Right atrium auricular region (tissue), 2 donors: ENCODE measurements around the gene UFSP1. TPM values are rescaled to one million over a fixed set of nuclear protein-coding genes. Genes with fewer than 3 reads are reported as not detected.

ENCODE experiments used
- DNase-seq: peaks from one replicate; pipeline ENCODE4 v3.0.0-alpha.2; 2019; ENCODE audit warnings: low spot score
- H3K27ac ChIP-seq, 2 donors: fragments of 200-600 bp; sonication (generic); 1 replicate in 1 of 2; 2 replicates in 1 of 2; pipeline ENCODE4 v1.5.1; 2016 to 2019
- H3K27me3 ChIP-seq, 2 donors: fragments of 200-600 bp; sonication (generic); one replicate each; pipeline versions ENCODE4 v1.5.1 to v1.6.0; 2017 to 2019
- H3K36me3 ChIP-seq: fragments of 200-600 bp; sonication (generic); one replicate; pipeline ENCODE4 v1.5.1; 2016
- H3K4me1 ChIP-seq, 2 donors: fragments of 200-600 bp; sonication (generic); one replicate each; pipeline versions ENCODE4 v1.5.1 to v1.6.0; 2017 to 2019
- H3K4me3 ChIP-seq, 2 donors: fragments of 200-600 bp; sonication (generic); 1 replicate in 1 of 2; 2 replicates in 1 of 2; pipeline ENCODE4 v1.5.1; 2017 to 2019; ENCODE audit warnings: mild to moderate bottlenecking in 1 of 2, moderate library complexity in 1 of 2
- H3K9me3 ChIP-seq, 2 donors: fragments of 200-600 bp; sonication (generic); one replicate each; pipeline ENCODE4 v1.5.1; 2019
- total RNA-seq, 2 donors: library from RNA; depleted of rRNA; stranded (reverse); fragments of >200 nt; gene quantifications; one replicate each; pipeline ENCODE4 v1.1.0, GENCODE V29; 2016
- TF ChIP-seq, protein P1 (sequence below), 2 donors: fragments of 200-600 bp; sonication (generic); IDR thresholded peaks; one replicate each; pipeline ENCODE4 v1.5.1; 2019; ENCODE audit warnings: antibody characterized with exemption in 2 of 2

The UFSP1 gene
- total RNA-seq, 2 donors from 2014 or later: 3.0 to 3.7 TPM

DNA sequence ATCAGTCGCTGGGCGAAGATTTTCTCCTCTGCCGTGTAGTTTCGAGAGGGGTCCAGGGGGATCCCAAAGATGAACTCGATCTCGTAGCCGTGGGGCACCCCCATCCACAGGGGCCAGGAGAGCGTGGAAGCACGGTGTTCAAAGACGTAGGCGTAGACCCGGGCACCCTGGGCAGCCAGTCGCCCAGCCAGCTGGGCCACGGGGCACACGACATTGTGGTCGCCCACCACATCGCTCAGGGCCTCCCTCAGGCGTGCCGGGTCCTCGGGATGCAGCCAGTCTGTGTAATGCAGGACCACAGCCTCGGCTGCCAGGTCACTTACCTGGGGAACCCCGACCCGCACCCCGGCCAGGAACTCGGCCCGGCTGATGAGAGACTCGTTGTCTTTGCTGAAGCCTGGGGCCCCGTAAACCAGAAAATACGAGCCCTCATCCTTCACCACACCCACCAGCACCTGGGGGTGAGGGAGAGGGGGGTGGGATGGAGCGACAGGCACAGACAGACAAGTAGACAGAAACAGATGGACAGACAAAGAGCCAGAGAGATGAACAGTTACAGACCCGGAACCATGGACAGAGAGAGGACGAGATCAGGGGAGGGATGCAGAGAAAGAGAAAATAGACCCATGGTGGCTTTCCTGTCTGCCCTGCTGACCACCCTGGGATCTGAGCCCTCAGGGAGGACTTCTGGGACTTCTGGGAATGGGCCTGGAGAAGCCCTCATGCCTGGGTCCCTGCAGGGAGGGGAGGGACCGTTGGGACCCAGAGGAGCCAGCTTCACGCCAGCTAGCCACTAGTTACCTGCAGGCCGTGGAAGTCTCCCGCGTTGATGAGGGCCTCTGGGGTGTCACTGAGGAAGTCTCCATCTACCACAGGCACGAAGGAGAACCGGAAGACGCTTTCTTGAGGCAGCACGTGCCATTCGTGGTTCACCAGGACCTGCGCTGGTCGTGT, 3.1 kb upstream of the UFSP1 start:
- H3K4me1 ChIP-seq: peaks cover 0 to 55% of the 10 kb centered on the region in 2 donors
- H3K27ac ChIP-seq: no peak overlapping the region
- TF ChIP-seq, protein P1, sequence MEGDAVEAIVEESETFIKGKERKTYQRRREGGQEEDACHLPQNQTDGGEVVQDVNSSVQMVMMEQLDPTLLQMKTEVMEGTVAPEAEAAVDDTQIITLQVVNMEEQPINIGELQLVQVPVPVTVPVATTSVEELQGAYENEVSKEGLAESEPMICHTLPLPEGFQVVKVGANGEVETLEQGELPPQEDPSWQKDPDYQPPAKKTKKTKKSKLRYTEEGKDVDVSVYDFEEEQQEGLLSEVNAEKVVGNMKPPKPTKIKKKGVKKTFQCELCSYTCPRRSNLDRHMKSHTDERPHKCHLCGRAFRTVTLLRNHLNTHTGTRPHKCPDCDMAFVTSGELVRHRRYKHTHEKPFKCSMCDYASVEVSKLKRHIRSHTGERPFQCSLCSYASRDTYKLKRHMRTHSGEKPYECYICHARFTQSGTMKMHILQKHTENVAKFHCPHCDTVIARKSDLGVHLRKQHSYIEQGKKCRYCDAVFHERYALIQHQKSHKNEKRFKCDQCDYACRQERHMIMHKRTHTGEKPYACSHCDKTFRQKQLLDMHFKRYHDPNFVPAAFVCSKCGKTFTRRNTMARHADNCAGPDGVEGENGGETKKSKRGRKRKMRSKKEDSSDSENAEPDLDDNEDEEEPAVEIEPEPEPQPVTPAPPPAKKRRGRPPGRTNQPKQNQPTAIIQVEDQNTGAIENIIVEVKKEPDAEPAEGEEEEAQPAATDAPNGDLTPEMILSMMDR (IDR thresholded peaks at IDR 0.05): no peak
- H3K9me3 ChIP-seq: no peaks in the 10 kb centered on the region
- DNase-seq: no peak
- H3K36me3 ChIP-seq: peaks cover 13% of the 10 kb centered on the region
- peaks cover 0 to 24% of the 10 kb centered on the region in 2 donors for H3K27me3 ChIP-seq
- H3K4me3 ChIP-seq: no peak overlapping the region

DNA sequence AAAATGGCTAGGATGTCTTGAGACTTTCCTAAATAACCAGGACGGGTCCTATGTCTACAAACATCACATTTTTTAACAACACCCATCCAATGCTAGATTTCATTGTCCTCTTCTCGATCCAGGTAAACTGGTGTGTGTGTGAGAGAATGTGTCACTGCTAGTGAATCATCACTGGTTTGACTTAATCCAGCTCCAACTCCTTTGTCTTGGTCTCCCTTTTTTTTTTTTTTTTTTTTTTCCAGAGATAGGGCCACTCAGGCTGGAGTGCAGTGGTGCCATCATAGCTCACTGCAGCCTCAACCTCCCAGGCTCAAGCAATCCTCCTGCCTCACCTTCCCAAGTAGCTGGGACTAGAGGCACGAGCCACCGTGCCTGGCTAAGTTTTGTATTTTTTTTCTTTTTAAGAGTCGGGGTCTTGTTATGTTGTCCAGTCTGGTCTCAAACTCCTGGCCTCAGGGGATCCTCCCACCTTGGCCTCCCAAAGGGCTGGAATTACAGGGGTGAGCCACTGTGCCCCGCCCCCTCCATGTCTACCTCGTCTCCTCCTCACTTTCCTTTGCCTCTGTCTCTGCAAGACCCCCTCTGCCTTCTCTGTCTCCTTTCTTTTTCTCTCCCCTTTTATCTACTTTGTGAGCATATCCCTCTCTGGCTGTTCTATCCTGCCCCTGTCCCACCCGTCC, 2.2 kb upstream of the UFSP1 start:
- TF ChIP-seq, protein P1 (IDR thresholded peaks at IDR 0.05): no peak
- no peak overlapping the region for H3K27ac ChIP-seq
- peaks cover 22% of the 10 kb centered on the region for H3K36me3 ChIP-seq
- peaks cover 0 to 22% of the 10 kb centered on the region in 2 donors for H3K27me3 ChIP-seq
- no peak overlapping the region for H3K4me3 ChIP-seq
- no peak for DNase-seq
- H3K9me3 ChIP-seq: no peaks in the 10 kb centered on the region
- H3K4me1 ChIP-seq: peaks cover 0 to 61% of the 10 kb centered on the region in 2 donors

DNA sequence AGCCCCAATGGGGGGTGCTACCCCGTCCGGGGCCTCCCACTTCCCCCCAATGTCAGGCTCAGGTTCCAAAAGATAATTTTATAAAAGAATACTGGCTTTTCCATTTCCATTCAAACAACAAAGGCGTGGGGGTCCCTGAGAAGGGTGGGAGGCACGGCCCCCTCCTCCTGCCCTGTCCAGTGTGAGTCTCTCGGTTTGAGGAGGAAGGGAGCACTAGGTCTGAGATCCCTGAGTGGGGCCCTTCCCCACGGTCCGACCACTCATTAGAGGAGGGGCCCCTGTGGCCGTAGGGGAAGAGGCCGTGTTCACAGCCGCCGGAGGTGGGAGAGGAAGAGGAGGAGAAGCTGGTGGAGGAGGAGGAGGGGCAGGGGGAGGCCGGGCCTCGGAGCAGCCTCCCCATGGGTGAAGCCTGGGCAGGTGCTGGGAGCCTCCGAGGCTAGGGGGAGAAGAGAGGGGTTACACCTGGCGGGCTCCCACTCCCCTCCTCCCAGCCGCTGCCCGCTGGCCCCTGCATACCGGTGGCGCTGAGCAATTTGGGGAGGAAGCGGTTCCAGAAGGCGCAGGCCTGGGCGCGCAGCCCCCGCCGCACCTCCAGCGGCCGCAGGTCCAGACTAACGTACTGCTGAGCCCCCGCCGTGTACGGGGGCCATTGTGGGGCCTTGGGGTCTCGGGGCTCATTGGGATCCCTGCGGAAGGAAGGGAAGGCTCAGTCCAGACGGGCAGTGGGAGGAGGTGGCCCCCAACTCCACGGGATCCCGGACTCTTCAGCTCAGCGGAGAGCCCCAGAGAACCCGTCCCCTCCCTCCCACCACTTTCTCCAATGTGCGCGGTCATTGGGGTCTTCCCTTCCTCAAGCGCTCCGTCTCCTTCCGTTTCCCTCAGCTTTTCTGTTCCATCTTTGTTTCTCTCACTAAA, 1.4 kb upstream of the UFSP1 start:
- no peaks in the 10 kb centered on the region for H3K9me3 ChIP-seq
- peaks cover 30% of the 10 kb centered on the region for H3K36me3 ChIP-seq
- H3K4me3 ChIP-seq: peak overlapping the region; percentile 50 to 66
- TF ChIP-seq, protein P1 (IDR thresholded peaks at IDR 0.05): no peak
- peaks cover 0 to 53% of the 10 kb centered on the region in 2 donors for H3K4me1 ChIP-seq
- peak overlapping the region; percentile 91 to 95 for H3K27ac ChIP-seq
- DNase-seq: no peak
- peaks cover 0 to 15% of the 10 kb centered on the region in 2 donors for H3K27me3 ChIP-seq

DNA sequence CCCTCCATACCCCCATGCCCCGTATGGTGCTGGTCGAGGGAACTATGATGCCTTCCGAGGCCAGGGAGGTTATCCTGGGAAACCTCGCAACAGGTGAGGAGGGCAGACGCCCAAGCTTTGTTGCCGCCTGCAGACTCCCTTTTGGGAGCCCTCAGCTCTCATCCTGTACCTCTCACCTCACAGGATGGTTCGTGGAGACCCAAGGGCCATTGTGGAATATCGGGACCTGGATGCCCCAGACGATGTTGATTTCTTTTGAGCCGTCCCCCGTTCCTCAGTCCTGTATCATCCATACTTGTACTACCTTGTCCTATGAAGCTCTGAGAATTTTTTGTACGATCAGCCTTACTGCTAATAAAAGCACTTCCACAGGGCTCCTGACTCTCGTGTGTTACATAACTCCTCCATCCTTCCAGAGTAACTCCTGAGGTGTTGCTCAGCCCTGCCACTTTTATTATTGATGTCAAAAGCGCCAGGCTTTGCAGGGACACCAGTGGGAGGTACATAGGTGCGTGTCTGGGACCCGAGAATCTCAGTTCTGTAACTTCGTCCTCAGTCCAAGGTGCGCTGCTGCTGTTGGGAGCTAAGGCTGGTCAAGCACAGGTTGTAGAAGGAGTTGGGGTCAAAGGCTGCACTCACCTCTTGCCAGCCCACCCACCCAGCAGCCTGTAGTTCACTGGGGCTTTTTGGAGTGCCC, 1.1 kb downstream of the UFSP1 start:
- Histone ChIP-seq H3K4me1 (peaks cover 0 to 38% of the 10 kb centered on the region in 2 donors), H3K4me3 (peak overlapping the region; percentile 59 to 66), H3K27me3 (peaks cover 0 to 3% of the 10 kb centered on the region in 2 donors), H3K9me3 (no peaks in the 10 kb centered on the region), H3K27ac (peak overlapping the region; percentile 91 to 95), H3K36me3 (peaks cover 55% of the 10 kb centered on the region)
- TF ChIP-seq, protein P1 (IDR thresholded peaks at IDR 0.05): no peak
- no peak for DNase-seq
